ENCODE results near the gene ZMIZ1. TPM values are rescaled to one million over a fixed set of nuclear protein-coding genes. Genes with fewer than 3 reads are reported as not detected.

Gene ZMIZ1
- total and polyA plus RNA-seq, 2 experiments from 2014 or later: 9.2 to 30.9 TPM

GRCh38 chr10:79308016-79308415 is 239.2 kb downstream of the ZMIZ1 start:
- Histone ChIP-seq H3K4me2 (no peak overlapping the region), H3K27me3 (ENCODE audit: insufficient read depth) (no peaks in the 10 kb centered on the region), H3K9me2 (ENCODE audit: insufficient read depth) (no peaks in the 10 kb centered on the region), H3F3A (replicated peaks; ENCODE audit: low read depth) (no peaks in the 10 kb centered on the region), H3K36me3 (ENCODE audit: insufficient read depth) (peaks cover 4% of the 10 kb centered on the region; the same call in 1 of the 2 replicates), H3K4me3 (no peak overlapping the region), H3K79me2 (replicated peaks; ENCODE audit: insufficient read depth) (no peaks in the 10 kb centered on the region), H2AFZ (no peak overlapping the region), H3K4me1 (ENCODE audit: insufficient read depth) (no peaks in the 10 kb centered on the region), H4K20me1 (replicated peaks; ENCODE audit: insufficient read depth) (no peaks in the 10 kb centered on the region), H3K27ac (ENCODE audit: low read depth) (no peak overlapping the region)
- H3K4me1 Mint-ChIP-seq: peaks cover 3% of the 10 kb centered on the region
- peaks cover 13% of the 10 kb centered on the region for H3K27me3 Mint-ChIP-seq (ENCODE audit: insufficient read depth, low read depth, poor library complexity)
- no peaks in the 10 kb centered on the region for H3K9me3 Mint-ChIP-seq
- H3K27ac Mint-ChIP-seq: no peak overlapping the region
- H3K4me3 Mint-ChIP-seq: no peak overlapping the region
- ATAC-seq: no peak
- H3K36me3 Mint-ChIP-seq (ENCODE audit: low read depth): peaks cover 28% of the 10 kb centered on the region
- TF ChIP-seq NANOG (IDR thresholded peaks at IDR 0.05; ENCODE audit: borderline replicate concordance) (no peak), ETS1 (IDR thresholded peaks at IDR 0.05) (no peak), EZH2 (IDR thresholded peaks at IDR 0.05; ENCODE audit: low read depth, unreplicated experiment) (no peak), JUNB (IDR thresholded peaks at IDR 0.05; ENCODE audit: unreplicated experiment) (no peak), ZNF331 (CRISPR knock-in tag; IDR thresholded peaks at IDR 0.05; ENCODE audit: low read depth) (no peak), ZNF114 (CRISPR knock-in tag; IDR thresholded peaks at IDR 0.05) (no peak), STAT1 (IDR thresholded peaks at IDR 0.05; ENCODE audit: unreplicated experiment) (no peak)
- TF ChIP-seq, protein P1, sequence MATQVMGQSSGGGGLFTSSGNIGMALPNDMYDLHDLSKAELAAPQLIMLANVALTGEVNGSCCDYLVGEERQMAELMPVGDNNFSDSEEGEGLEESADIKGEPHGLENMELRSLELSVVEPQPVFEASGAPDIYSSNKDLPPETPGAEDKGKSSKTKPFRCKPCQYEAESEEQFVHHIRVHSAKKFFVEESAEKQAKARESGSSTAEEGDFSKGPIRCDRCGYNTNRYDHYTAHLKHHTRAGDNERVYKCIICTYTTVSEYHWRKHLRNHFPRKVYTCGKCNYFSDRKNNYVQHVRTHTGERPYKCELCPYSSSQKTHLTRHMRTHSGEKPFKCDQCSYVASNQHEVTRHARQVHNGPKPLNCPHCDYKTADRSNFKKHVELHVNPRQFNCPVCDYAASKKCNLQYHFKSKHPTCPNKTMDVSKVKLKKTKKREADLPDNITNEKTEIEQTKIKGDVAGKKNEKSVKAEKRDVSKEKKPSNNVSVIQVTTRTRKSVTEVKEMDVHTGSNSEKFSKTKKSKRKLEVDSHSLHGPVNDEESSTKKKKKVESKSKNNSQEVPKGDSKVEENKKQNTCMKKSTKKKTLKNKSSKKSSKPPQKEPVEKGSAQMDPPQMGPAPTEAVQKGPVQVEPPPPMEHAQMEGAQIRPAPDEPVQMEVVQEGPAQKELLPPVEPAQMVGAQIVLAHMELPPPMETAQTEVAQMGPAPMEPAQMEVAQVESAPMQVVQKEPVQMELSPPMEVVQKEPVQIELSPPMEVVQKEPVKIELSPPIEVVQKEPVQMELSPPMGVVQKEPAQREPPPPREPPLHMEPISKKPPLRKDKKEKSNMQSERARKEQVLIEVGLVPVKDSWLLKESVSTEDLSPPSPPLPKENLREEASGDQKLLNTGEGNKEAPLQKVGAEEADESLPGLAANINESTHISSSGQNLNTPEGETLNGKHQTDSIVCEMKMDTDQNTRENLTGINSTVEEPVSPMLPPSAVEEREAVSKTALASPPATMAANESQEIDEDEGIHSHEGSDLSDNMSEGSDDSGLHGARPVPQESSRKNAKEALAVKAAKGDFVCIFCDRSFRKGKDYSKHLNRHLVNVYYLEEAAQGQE (IDR thresholded peaks at IDR 0.05; ENCODE audit: unreplicated experiment): no peak
- TF ChIP-seq, protein P2, sequence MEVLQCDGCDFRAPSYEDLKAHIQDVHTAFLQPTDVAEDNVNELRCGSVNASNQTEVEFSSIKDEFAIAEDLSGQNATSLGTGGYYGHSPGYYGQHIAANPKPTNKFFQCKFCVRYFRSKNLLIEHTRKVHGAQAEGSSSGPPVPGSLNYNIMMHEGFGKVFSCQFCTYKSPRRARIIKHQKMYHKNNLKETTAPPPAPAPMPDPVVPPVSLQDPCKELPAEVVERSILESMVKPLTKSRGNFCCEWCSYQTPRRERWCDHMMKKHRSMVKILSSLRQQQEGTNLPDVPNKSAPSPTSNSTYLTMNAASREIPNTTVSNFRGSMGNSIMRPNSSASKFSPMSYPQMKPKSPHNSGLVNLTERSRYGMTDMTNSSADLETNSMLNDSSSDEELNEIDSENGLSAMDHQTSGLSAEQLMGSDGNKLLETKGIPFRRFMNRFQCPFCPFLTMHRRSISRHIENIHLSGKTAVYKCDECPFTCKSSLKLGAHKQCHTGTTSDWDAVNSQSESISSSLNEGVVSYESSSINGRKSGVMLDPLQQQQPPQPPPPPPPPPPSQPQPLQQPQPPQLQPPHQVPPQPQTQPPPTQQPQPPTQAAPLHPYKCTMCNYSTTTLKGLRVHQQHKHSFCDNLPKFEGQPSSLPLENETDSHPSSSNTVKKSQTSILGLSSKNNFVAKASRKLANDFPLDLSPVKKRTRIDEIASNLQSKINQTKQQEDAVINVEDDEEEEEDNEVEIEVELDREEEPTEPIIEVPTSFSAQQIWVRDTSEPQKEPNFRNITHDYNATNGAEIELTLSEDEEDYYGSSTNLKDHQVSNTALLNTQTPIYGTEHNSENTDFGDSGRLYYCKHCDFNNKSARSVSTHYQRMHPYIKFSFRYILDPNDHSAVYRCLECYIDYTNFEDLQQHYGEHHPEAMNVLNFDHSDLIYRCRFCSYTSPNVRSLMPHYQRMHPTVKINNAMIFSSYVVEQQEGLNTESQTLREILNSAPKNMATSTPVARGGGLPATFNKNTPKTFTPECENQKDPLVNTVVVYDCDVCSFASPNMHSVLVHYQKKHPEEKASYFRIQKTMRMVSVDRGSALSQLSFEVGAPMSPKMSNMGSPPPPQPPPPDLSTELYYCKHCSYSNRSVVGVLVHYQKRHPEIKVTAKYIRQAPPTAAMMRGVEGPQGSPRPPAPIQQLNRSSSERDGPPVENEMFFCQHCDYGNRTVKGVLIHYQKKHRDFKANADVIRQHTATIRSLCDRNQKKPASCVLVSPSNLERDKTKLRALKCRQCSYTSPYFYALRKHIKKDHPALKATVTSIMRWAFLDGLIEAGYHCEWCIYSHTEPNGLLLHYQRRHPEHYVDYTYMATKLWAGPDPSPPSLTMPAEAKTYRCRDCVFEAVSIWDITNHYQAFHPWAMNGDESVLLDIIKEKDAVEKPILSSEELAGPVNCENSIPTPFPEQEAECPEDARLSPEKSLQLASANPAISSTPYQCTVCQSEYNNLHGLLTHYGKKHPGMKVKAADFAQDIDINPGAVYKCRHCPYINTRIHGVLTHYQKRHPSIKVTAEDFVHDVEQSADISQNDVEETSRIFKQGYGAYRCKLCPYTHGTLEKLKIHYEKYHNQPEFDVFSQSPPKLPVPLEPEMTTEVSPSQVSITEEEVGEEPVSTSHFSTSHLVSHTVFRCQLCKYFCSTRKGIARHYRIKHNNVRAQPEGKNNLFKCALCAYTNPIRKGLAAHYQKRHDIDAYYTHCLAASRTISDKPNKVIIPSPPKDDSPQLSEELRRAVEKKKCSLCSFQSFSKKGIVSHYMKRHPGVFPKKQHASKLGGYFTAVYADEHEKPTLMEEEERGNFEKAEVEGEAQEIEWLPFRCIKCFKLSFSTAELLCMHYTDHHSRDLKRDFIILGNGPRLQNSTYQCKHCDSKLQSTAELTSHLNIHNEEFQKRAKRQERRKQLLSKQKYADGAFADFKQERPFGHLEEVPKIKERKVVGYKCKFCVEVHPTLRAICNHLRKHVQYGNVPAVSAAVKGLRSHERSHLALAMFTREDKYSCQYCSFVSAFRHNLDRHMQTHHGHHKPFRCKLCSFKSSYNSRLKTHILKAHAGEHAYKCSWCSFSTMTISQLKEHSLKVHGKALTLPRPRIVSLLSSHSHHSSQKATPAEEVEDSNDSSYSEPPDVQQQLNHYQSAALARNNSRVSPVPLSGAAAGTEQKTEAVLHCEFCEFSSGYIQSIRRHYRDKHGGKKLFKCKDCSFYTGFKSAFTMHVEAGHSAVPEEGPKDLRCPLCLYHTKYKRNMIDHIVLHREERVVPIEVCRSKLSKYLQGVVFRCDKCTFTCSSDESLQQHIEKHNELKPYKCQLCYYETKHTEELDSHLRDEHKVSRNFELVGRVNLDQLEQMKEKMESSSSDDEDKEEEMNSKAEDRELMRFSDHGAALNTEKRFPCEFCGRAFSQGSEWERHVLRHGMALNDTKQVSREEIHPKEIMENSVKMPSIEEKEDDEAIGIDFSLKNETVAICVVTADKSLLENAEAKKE (CRISPR knock-in tag; IDR thresholded peaks at IDR 0.05): no peak
- DNase-seq (ENCODE audit: low spot score): no peak

Measured in GM23338 (cell line).